Right lobe of liver (tissue), 6 donors: ENCODE data around the gene SESTD1. TPM values are rescaled to one million over a fixed set of nuclear protein-coding genes. Genes with fewer than 3 reads are reported as not detected.
"Not testable (repeated sequence)": the region's sequence is repeated elsewhere in the genome, so short reads cannot be mapped to it uniquely, and the experiment has no call there.

Experiments used
- ATAC-seq, 4 donors: fragments of 200-7000 bp; cut with Tn5 transposase; one replicate each; pipeline ENCODE4 v1.9.1; 2020; ENCODE audit warnings: mild to moderate bottlenecking in 4 of 4, moderate library complexity in 4 of 4
- DNase-seq, 3 donors: peaks; one replicate each; pipeline ENCODE4 v3.0.0-alpha.2; 2020
- H3K27ac ChIP-seq, 3 donors: fragments of 200-600 bp; one replicate each; pipeline ENCODE4 v1.8.0; 2022
- H3K27me3 ChIP-seq, 2 donors: fragments of 200-600 bp; one replicate each; pipeline ENCODE4 v1.8.0; 2022
- H3K36me3 ChIP-seq, 4 donors: fragments of 200-600 bp; sonication (generic) in 1 of 4; one replicate each; pipeline versions ENCODE4 v1.5.1 to v1.8.0; 2017 to 2022; ENCODE audit warnings: control low read depth in 1 of 4
- H3K4me1 ChIP-seq, 4 donors: fragments of 200-600 bp; sonication (generic) in 1 of 4; one replicate each; pipeline versions ENCODE4 v1.5.1 to v1.8.0; 2017 to 2022; ENCODE audit warnings: control low read depth in 1 of 4
- H3K4me3 ChIP-seq, 3 donors: fragments of 200-600 bp; one replicate each; pipeline ENCODE4 v1.8.0; 2022
- H3K9me3 ChIP-seq, 4 donors: fragments of 200-600 bp; sonication (generic) in 1 of 4; one replicate each; pipeline versions ENCODE4 v1.5.1 to v1.8.0; 2017 to 2022; ENCODE audit warnings: control low read depth in 1 of 4
- POLR2A ChIP-seq: fragments of 450-650 bp; IDR thresholded peaks from one replicate; pipeline ENCODE4 v1.6.1; 2017; ENCODE audit warnings: antibody characterized with exemption, mild to moderate bottlenecking
- WGBS: methylation state at CpG from one replicate; pipeline ENCODE4 v1.1.6; 2018; ENCODE audit warnings: low coverage, low lambda C conversion rate; ENCODE audit not compliant: insufficient coverage; ENCODE audit errors: missing lambda C conversion rate; 5-methylcytosine and 5-hydroxymethylcytosine counted together
- intact Hi-C, 2 donors: fragments of 100-400 bp; cut with DNase I; formaldehyde crosslinking; loops; one replicate each; pipeline versions ENCODE4 v1.11.2 to v1.14.1; 2022
- total RNA-seq, 6 experiments: library from RNA; depleted of rRNA in 2 of 6; stranded (reverse); fragments of >200 nt in 2 of 6; fragmentation: NEBNext Ultra II Directional in 3 of 6; extraction: Animal tissue kit (Norgen Biotek cat#: 25700) in 3 of 6; gene quantifications; one replicate each; pipeline versions ENCODE4 v1.1.0 to v1.2.4, GENCODE V29; 2016 to 2023
- TF ChIP-seq, protein P1 (sequence below), 4 donors: fragments of 200-600 bp in 3 of 4; fragments of 450-650 bp in 1 of 4; IDR thresholded peaks; one replicate each; pipeline versions ENCODE4 v1.5.1 to v1.8.0; 2016 to 2022; ENCODE audit warnings: antibody characterized with exemption in 4 of 4, mild to moderate bottlenecking in 2 of 4
- donor health status: DM: no; HTN: yes; CAD: no.
- donor health status: DM: no; HTN: no; CAD: no.
- donor health status: DM: no; HTN: no; CAD: no.
- donor health status: DM: no; HTN: yes; CAD: no.
- donor health status: DM: no; HTN: yes; CAD: no.

SESTD1 gene
- total RNA-seq, 6 experiments from 2014 or later, result 5.8 to 27.9 (median 12.8) TPM

GRCh38 chr2:179207047-179207446 is 57.6 kb downstream of the SESTD1 start:
- Histone ChIP-seq H3K9me3 (peaks cover 0 to 8% (median 0%) of the 10 kb centered on the region in 4 donors), H3K4me1 (no peaks in the 10 kb centered on the region), H3K36me3 (no peaks in the 10 kb centered on the region), H3K4me3 (no peak overlapping the region), H3K27me3 (no peaks in the 10 kb centered on the region), H3K27ac (no peak overlapping the region)
- TF ChIP-seq, protein P1, sequence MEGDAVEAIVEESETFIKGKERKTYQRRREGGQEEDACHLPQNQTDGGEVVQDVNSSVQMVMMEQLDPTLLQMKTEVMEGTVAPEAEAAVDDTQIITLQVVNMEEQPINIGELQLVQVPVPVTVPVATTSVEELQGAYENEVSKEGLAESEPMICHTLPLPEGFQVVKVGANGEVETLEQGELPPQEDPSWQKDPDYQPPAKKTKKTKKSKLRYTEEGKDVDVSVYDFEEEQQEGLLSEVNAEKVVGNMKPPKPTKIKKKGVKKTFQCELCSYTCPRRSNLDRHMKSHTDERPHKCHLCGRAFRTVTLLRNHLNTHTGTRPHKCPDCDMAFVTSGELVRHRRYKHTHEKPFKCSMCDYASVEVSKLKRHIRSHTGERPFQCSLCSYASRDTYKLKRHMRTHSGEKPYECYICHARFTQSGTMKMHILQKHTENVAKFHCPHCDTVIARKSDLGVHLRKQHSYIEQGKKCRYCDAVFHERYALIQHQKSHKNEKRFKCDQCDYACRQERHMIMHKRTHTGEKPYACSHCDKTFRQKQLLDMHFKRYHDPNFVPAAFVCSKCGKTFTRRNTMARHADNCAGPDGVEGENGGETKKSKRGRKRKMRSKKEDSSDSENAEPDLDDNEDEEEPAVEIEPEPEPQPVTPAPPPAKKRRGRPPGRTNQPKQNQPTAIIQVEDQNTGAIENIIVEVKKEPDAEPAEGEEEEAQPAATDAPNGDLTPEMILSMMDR (IDR thresholded peaks at IDR 0.05), result no peak
- TF ChIP-seq POLR2A, result no peak
- WGBS, result no CpG with 5 or more reads among the region's 5 CpGs
- intact Hi-C loops, result no loop called here
- DNase-seq, result no peak
- no peak for ATAC-seq

GRCh38 chr2:179201869-179202268 is 62.8 kb downstream of the SESTD1 start:
- H3K27me3 ChIP-seq, result no peaks in the 10 kb centered on the region
- no peaks in the 10 kb centered on the region for H3K9me3 ChIP-seq
- no peaks in the 10 kb centered on the region for H3K4me1 ChIP-seq
- H3K36me3 ChIP-seq, result no peaks in the 10 kb centered on the region
- no peak overlapping the region for H3K27ac ChIP-seq
- no peak overlapping the region for H3K4me3 ChIP-seq
- DNase-seq (no peak), ATAC-seq (no peak)
- intact Hi-C loops, result no loop called here
- no CpG with 5 or more reads among the region's 3 CpGs for WGBS
- TF ChIP-seq POLR2A, result no peak
- TF ChIP-seq, protein P1 (IDR thresholded peaks at IDR 0.05), result no peak

GRCh38 chr2:179195926-179196590 is 68.6 kb downstream of the SESTD1 start:
- not testable (repeated sequence) for H3K4me1 ChIP-seq
- 88% methylated on average over 16 of the region's 23 CpGs for WGBS

GRCh38 chr2:179195141-179195540 is 69.5 kb downstream of the SESTD1 start:
- H3K36me3 ChIP-seq, result no peaks in the 10 kb centered on the region
- H3K27ac ChIP-seq, result no peak overlapping the region
- no peaks in the 10 kb centered on the region for H3K9me3 ChIP-seq
- intact Hi-C loops, result no loop called here
- TF ChIP-seq POLR2A, result no peak
- TF ChIP-seq, protein P1 (IDR thresholded peaks at IDR 0.05), result no peak
- H3K4me1 ChIP-seq, result no peaks in the 10 kb centered on the region
- H3K4me3 ChIP-seq, result no peak overlapping the region
- DNase-seq (no peak), ATAC-seq (no peak)
- 86% methylated on average over 2 of the region's 2 CpGs for WGBS
- H3K27me3 ChIP-seq, result no peaks in the 10 kb centered on the region

More at GRCh38 chr2:179195926-179196590, 68.6 kb downstream of the SESTD1 start:
- H3K4me3 ChIP-seq, ATAC-seq, H3K27ac ChIP-seq, H3K27me3 ChIP-seq, H3K36me3 ChIP-seq, intact Hi-C loops, H3K9me3 ChIP-seq, DNase-seq: not testable (repeated sequence)

- H3K27ac ChIP-seq, result no peak overlapping the region
- ATAC-seq, result peak in 3 of 4 donors; percentile 26 to 72 (median 41)
- intact Hi-C loops, result no loop called here
- H3K36me3 ChIP-seq, result no peaks in the 10 kb centered on the region
- 56% methylated on average over 3 of the region's 3 CpGs for WGBS
- H3K4me3 ChIP-seq, result no peak overlapping the region
- TF ChIP-seq, protein P1 (IDR thresholded peaks at IDR 0.05), result peak in 1 of 4 donors; percentile 23
- TF ChIP-seq POLR2A, result no peak
- H3K4me1 ChIP-seq, result no peaks in the 10 kb centered on the region
- H3K27me3 ChIP-seq, result no peaks in the 10 kb centered on the region
- H3K9me3 ChIP-seq, result no peaks in the 10 kb centered on the region
- DNase-seq, result no peak
These were observed 70.8 kb downstream of the SESTD1 start for GRCh38 chr2:179193759-179194394.
